Measurements from ENCODE around the gene NAT14. TPM values are rescaled to one million over a fixed set of nuclear protein-coding genes. Genes with fewer than 3 reads are reported as not detected.

NAT14 gene
- total RNA-seq, 1 experiment from 2014 or later = 55.3 TPM

DNA sequence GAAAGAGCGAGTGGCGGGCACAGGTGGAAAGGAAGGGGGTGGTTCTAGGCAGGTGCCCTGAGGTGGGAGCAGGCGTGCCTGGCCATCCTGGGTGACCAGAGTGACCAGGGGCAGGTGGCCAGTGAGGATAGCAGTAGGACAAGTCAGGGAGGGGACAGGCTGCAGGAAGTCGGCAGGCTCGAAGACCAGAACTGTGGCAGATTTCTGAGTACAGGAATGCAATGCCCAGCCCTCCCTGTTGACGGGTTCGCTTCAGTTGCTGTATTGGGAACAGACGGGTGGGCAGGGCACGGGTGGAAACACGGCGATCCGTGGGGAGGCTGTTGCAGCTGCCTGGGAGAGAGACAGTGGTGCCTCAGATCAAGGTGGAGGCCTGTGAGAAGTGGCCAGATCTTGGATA, 6.6 kb upstream of the NAT14 start:
- peak overlapping the region; percentile 90; the same call in 1 of the 2 replicates for H3K9ac ChIP-seq (ENCODE audit: low read length)

DNA sequence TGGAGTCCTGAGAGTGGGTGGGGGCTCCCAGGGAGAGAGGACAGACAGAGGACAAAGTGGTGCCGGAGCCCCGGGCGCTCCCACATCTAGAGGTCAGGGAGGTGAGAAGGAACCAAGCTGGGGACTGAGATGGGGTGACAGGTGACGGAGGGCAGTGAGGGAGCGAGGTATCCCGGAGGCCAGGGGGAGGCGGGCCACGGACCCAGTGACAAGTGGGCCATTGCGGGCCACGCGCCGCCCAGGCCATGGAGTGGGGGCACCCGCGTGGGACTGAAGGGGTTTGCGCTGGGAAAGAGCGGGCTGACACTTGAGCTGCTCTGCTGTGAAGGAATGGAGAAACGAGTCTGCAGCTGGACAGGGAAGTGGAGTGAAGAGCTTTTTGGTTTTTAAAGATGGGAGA, 5.9 kb upstream of the NAT14 start:
- RAD21 ChIA-PET (ENCODE audit: low non-redundant PET in 1 of 2, low total read pairs in 2 of 2, uncharacterized antibody in 2 of 2, unreplicated experiment in 2 of 2) = no interaction called here
- no peak overlapping the region for H3K9ac ChIP-seq (ENCODE audit: low read length)
- H3K9me2 ChIP-seq (ENCODE audit: insufficient read depth) = no peaks in the 10 kb centered on the region
- POLR2A ChIA-PET = no interaction called here
- peaks cover 19% of the 10 kb centered on the region for H3K79me2 ChIP-seq (ENCODE audit: insufficient read depth, low read length)
- H3K27ac ChIP-seq (ENCODE audit: low read depth, low read length) = no peak overlapping the region
- H3K4me1 ChIP-seq (ENCODE audit: control insufficient read depth in 1 of 2, insufficient read depth in 2 of 2, low read length in 2 of 2) = peaks cover 26 to 36% of the 10 kb centered on the region in 2 experiments
- no peak overlapping the region for H3K4me3 ChIP-seq (replicated peaks in 1 of 2; ENCODE audit: low read depth in 1 of 2, low read length in 2 of 2)
- no peak overlapping the region for H3K4me2 ChIP-seq (ENCODE audit: low read length)
- DNase-seq (ENCODE audit: low read depth, low spot score) (no peak), ATAC-seq (no peak)
- no peaks in the 10 kb centered on the region for H3K36me3 ChIP-seq (ENCODE audit: control insufficient read depth in 1 of 2, insufficient read depth in 2 of 2, low read length in 2 of 2)
- CTCF ChIA-PET = interaction anchor here (1.5 kb wide), 1 partner anchor 25 kb away, joined by 3 read pairs; no protein-coding TSS in a partner anchor
- BruUV-seq (replicated peaks) = no TSS peak
- no peak overlapping the region for H2AFZ ChIP-seq (ENCODE audit: low read depth, low read length, poor library complexity, severe bottlenecking)
- no peaks in the 10 kb centered on the region for H4K20me1 ChIP-seq (ENCODE audit: insufficient read depth)
- no peaks in the 10 kb centered on the region for H3K9me3 ChIP-seq (ENCODE audit: control insufficient read depth in 1 of 2, insufficient read depth in 1 of 2, low read depth in 1 of 2, low read length in 2 of 2)
- no peaks in the 10 kb centered on the region for H3K27me3 ChIP-seq (ENCODE audit: insufficient read depth, low read length)
- intact Hi-C loops (cut with micrococcal nuclease) = no loop called here
- TF ChIP-seq, protein P1, sequence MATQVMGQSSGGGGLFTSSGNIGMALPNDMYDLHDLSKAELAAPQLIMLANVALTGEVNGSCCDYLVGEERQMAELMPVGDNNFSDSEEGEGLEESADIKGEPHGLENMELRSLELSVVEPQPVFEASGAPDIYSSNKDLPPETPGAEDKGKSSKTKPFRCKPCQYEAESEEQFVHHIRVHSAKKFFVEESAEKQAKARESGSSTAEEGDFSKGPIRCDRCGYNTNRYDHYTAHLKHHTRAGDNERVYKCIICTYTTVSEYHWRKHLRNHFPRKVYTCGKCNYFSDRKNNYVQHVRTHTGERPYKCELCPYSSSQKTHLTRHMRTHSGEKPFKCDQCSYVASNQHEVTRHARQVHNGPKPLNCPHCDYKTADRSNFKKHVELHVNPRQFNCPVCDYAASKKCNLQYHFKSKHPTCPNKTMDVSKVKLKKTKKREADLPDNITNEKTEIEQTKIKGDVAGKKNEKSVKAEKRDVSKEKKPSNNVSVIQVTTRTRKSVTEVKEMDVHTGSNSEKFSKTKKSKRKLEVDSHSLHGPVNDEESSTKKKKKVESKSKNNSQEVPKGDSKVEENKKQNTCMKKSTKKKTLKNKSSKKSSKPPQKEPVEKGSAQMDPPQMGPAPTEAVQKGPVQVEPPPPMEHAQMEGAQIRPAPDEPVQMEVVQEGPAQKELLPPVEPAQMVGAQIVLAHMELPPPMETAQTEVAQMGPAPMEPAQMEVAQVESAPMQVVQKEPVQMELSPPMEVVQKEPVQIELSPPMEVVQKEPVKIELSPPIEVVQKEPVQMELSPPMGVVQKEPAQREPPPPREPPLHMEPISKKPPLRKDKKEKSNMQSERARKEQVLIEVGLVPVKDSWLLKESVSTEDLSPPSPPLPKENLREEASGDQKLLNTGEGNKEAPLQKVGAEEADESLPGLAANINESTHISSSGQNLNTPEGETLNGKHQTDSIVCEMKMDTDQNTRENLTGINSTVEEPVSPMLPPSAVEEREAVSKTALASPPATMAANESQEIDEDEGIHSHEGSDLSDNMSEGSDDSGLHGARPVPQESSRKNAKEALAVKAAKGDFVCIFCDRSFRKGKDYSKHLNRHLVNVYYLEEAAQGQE (IDR thresholded peaks at IDR 0.05; ENCODE audit: low read depth) = no peak
- TF ChIP-seq EZH2phosphoT487 (IDR thresholded peaks at IDR 0.05; ENCODE audit: borderline replicate concordance) = no peak
- TF ChIP-seq ELF1 (IDR thresholded peaks at IDR 0.05; ENCODE audit: borderline replicate concordance, low read depth) = no peak
- TF ChIP-seq SP1 (IDR thresholded peaks at IDR 0.05; ENCODE audit: low read depth) = no peak
- TF ChIP-seq CBX3 (IDR thresholded peaks at IDR 0.05; ENCODE audit: low read depth) = no peak
- TF ChIP-seq, protein P2, sequence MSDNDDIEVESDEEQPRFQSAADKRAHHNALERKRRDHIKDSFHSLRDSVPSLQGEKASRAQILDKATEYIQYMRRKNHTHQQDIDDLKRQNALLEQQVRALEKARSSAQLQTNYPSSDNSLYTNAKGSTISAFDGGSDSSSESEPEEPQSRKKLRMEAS (IDR thresholded peaks at IDR 0.05) = no peak
- no peak for TF ChIP-seq ZNF274 (IDR thresholded peaks at IDR 0.05; ENCODE audit: low read depth, low read length)
- TF ChIP-seq TCF7L2 (IDR thresholded peaks at IDR 0.05; ENCODE audit: borderline replicate concordance, extremely low read depth, insufficient read depth, insufficient read length) = no peak
- no peak for TF ChIP-seq ZFX (IDR thresholded peaks at IDR 0.05)
- TF ChIP-seq, protein P3, sequence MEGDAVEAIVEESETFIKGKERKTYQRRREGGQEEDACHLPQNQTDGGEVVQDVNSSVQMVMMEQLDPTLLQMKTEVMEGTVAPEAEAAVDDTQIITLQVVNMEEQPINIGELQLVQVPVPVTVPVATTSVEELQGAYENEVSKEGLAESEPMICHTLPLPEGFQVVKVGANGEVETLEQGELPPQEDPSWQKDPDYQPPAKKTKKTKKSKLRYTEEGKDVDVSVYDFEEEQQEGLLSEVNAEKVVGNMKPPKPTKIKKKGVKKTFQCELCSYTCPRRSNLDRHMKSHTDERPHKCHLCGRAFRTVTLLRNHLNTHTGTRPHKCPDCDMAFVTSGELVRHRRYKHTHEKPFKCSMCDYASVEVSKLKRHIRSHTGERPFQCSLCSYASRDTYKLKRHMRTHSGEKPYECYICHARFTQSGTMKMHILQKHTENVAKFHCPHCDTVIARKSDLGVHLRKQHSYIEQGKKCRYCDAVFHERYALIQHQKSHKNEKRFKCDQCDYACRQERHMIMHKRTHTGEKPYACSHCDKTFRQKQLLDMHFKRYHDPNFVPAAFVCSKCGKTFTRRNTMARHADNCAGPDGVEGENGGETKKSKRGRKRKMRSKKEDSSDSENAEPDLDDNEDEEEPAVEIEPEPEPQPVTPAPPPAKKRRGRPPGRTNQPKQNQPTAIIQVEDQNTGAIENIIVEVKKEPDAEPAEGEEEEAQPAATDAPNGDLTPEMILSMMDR (IDR thresholded peaks at IDR 0.05 in 2 of 3, conservative IDR thresholded peaks at IDR 0.05 in 1 of 3; ENCODE audit: borderline replicate concordance in 1 of 3, insufficient read depth in 1 of 3, low read depth in 2 of 3, low read length in 2 of 3) = no peak
- no peak for TF ChIP-seq JUND (IDR thresholded peaks at IDR 0.05)
- TF ChIP-seq SIN3A (IDR thresholded peaks at IDR 0.05; ENCODE audit: low read depth) = no peak

More for the DNA sequence above, 6.6 kb upstream of the NAT14 start:
- Histone ChIP-seq H3K9me3 (ENCODE audit: control insufficient read depth in 1 of 2, insufficient read depth in 1 of 2, low read depth in 1 of 2, low read length in 2 of 2) (no peaks in the 10 kb centered on the region), H4K20me1 (ENCODE audit: insufficient read depth) (no peaks in the 10 kb centered on the region), H3K4me3 (replicated peaks in 1 of 2; ENCODE audit: low read depth in 1 of 2, low read length in 2 of 2) (no peak overlapping the region), H3K4me2 (ENCODE audit: low read length) (peak overlapping the region; percentile 76), H3K79me2 (ENCODE audit: insufficient read depth, low read length) (peaks cover 19% of the 10 kb centered on the region), H3K27me3 (ENCODE audit: insufficient read depth, low read length) (no peaks in the 10 kb centered on the region), H2AFZ (ENCODE audit: low read depth, low read length, poor library complexity, severe bottlenecking) (no peak overlapping the region), H3K9me2 (ENCODE audit: insufficient read depth) (no peaks in the 10 kb centered on the region), H3K36me3 (ENCODE audit: control insufficient read depth in 1 of 2, insufficient read depth in 2 of 2, low read length in 2 of 2) (no peaks in the 10 kb centered on the region), H3K4me1 (ENCODE audit: control insufficient read depth in 1 of 2, insufficient read depth in 2 of 2, low read length in 2 of 2) (peaks cover 32 to 42% of the 10 kb centered on the region in 2 experiments), H3K27ac (ENCODE audit: low read depth, low read length) (no peak overlapping the region)
- POLR2A ChIA-PET = no interaction called here
- TF ChIP-seq EZH2phosphoT487 (IDR thresholded peaks at IDR 0.05; ENCODE audit: borderline replicate concordance) (no peak), TCF7L2 (IDR thresholded peaks at IDR 0.05; ENCODE audit: borderline replicate concordance, extremely low read depth, insufficient read depth, insufficient read length) (no peak)
- TF ChIP-seq, protein P2 (IDR thresholded peaks at IDR 0.05) = no peak
- no TSS peak for BruUV-seq (replicated peaks)
- ATAC-seq (no peak), DNase-seq (ENCODE audit: low read depth, low spot score) (no peak)
- intact Hi-C loops (cut with micrococcal nuclease) = no loop called here
- CTCF ChIA-PET = no interaction called here
- RAD21 ChIA-PET (ENCODE audit: low non-redundant PET in 1 of 2, low total read pairs in 2 of 2, uncharacterized antibody in 2 of 2, unreplicated experiment in 2 of 2) = no interaction called here
